HFF-Myc (cell line): ENCODE data around the gene SFXN1.

Experiments
- DNase-seq: peaks from one replicate; pipeline ENCODE4 v3.0.0-alpha.2; 2011; ENCODE audit warnings: low read depth; ENCODE audit errors: extremely low read depth
- H3K4me3 ChIP-seq: replicated peaks from 2 replicates; pipeline ENCODE4 v1.5.1; 2011; ENCODE audit warnings: low read depth, mild to moderate bottlenecking, control low read depth, low read length
- CTCF ChIP-seq: IDR thresholded peaks from 2 replicates; pipeline ENCODE4 v1.5.1; 2012; ENCODE audit warnings: mild to moderate bottlenecking, low read depth, low read length, control low read depth; ENCODE audit errors: missing control alignments

The SFXN1 gene

GRCh38 chr5:175484322-175484721 is 6.0 kb downstream of the SFXN1 start:
- H3K4me3 ChIP-seq: no peak overlapping the region
- TF ChIP-seq CTCF: no peak
- no peak for DNase-seq

- no peak for DNase-seq
- no peak for TF ChIP-seq CTCF
- no peak overlapping the region for H3K4me3 ChIP-seq
Measured at GRCh38 chr5:175484829-175485228, 6.5 kb downstream of the SFXN1 start.

- no peak for TF ChIP-seq CTCF
- no peak for DNase-seq
Measured at GRCh38 chr5:175485631-175486030, 7.3 kb downstream of the SFXN1 start.

GRCh38 chr5:175487514-175488222 is 9.3 kb downstream of the SFXN1 start:
- no peak for DNase-seq
- no peak overlapping the region for H3K4me3 ChIP-seq
- TF ChIP-seq CTCF: no peak

More at GRCh38 chr5:175485631-175486030, 7.3 kb downstream of the SFXN1 start:
- no peak overlapping the region for H3K4me3 ChIP-seq

GRCh38 chr5:175489693-175490443 is 11.5 kb downstream of the SFXN1 start:
- no peak for TF ChIP-seq CTCF
- no peak overlapping the region for H3K4me3 ChIP-seq
- DNase-seq: no peak

GRCh38 chr5:175491223-175491622 is 12.9 kb downstream of the SFXN1 start:
- DNase-seq: no peak
- no peak overlapping the region for H3K4me3 ChIP-seq
- TF ChIP-seq CTCF: no peak
